ENCODE measurements around the gene ARFGAP2.

- TF ChIP-seq CTCF (IDR thresholded peaks at IDR 0.05; ENCODE audit: insufficient read depth, low read length) = no peak
- no peak for TF ChIP-seq POLR2AphosphoS5 (IDR thresholded peaks at IDR 0.05; ENCODE audit: low read depth)
Observed at GRCh38 chr11:47175746-47176327, 842 bp downstream of the ARFGAP2 start.

All from HL-60 (cell line).